Gastrocnemius medialis (tissue), 4 donors: ENCODE data around the gene KLKB1.

Experiments
- CTCF ChIP-seq, 5 experiments: fragments of 450-650 bp in 3 of 5; fragments of 200-600 bp in 2 of 5; sonication (generic) in 2 of 5; IDR thresholded peaks in 4 of 5; conservative IDR thresholded peaks in 1 of 5; 1 replicate in 4 of 5; 2 replicates in 1 of 5; pipeline ENCODE4 v1.5.1; 2016 to 2019; ENCODE audit warnings: antibody characterized with exemption in 5 of 5, mild to moderate bottlenecking in 3 of 5, moderate library complexity in 3 of 5
- POLR2A ChIP-seq, 2 donors: fragments of 450-650 bp; IDR thresholded peaks; one replicate each; pipeline ENCODE4 v1.6.1; 2017; ENCODE audit warnings: antibody characterized with exemption in 2 of 2, mild to moderate bottlenecking in 2 of 2, moderate library complexity in 2 of 2

GRCh38 chr4:186248643-186249042 lies 21.3 kb downstream of the KLKB1 start:
- TF ChIP-seq CTCF (IDR thresholded peaks at IDR 0.05 in 4 of 5, conservative IDR thresholded peaks at IDR 0.05 in 1 of 5) (no peak), POLR2A (IDR thresholded peaks at IDR 0.05) (no peak)
